Activated CD4-positive, alpha-beta T cell treated with anti-CD3 and anti-CD28 coated beads, Interleukin-2, amount 50 U/mL, for 48 hours (primary cell): Measurements from ENCODE around the gene SETMAR.
"Not testable (repeated sequence)": the region's sequence is repeated elsewhere in the genome, so short reads cannot be mapped to it uniquely, and the experiment has no call there.

Experiments
- DNase-seq, 2 experiments: peaks; one replicate each; pipeline ENCODE4 v3.0.0-alpha.2; 2020

Gene SETMAR

DNA sequence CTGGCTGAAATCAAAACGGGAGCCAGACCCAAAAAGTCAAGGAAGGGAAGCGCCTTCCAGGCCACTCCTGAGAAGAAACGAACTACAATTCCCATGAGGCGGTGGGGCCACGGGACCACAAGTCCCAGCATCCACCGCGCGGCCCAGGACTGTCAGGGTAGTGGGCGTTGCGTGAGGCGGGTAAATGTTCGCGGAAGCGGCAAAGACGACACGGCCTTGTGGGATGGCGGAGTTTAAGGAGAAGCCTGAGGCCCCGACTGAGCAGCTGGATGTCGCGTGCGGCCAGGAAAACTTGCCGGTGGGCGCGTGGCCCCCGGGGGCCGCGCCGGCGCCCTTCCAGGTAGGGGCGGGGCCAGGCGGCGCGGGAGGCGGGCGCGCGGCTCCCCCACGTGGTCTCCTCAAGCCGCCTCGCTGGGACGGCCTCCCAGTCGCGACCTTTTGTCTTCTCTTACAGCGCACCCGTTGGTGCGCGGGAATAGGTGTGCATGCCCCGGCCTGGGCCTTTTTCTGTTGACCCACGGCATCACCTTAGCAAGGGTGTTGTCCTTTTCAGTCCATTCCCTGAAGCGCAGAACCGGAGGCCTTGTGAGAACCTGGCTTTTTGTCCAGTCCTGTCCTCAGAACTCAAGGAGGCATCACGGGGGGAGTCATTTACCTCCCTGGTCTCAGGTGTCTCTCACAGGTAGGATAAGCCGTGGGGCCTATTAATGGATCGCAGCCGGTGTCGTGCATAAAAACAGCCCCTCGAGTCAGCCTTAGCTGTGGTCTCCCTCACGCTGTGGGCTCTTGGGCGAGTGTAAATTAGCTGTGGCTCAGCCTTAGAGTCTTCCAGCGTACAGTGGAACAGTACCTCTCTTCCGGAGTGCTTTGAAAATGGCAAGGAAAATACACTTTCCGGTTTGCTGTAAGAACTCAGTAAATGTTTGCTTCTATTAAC lies at the start of gene SETMAR:
SETMAR (plus strand) TSS at position 183 of the 937 bp plus-strand sequence; CDS start at position 185, 2 bp downstream.
- DNase-seq = peak; percentile 88 to 90

DNA sequence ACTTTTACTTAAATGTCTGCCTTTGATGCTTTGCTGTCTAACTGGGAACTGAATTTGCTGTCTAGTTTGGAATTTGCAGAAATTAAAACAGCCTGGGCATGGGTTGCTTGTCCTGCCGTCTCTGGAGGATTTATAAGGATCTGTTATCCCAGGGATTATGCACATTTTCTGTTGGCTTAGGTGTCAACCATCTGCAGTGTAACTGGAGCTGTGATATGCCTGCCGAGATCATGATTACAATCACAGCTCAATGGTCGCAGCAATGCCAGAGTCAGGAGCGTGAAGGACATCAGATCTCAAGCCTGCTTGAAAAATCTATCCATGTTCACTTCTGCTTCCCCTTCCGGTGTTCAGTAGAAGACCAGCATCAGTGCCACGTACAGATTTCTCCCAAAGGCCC lies 41.8 kb upstream of the SETMAR start:
- DNase-seq = no peak

DNA sequence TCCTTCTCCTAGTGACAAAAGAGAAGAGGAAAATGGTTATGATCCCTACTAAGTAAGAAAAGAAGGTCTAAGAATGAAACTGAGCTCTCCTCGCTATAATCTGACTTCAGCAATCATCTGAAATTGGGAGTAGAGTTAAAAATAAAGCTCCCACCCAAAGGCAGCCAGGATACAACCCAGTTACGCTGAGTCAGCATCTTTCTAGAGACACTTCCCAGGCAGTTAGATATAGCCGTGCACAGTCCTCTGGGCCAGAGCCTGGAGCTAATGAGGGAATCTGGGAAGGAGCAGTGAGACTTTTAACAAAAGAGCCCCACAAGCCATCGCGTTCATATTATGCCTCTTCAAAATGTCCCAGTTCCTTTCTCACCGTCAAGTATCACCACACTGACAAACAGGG lies 39.1 kb upstream of the SETMAR start:
- no peak for DNase-seq

DNA sequence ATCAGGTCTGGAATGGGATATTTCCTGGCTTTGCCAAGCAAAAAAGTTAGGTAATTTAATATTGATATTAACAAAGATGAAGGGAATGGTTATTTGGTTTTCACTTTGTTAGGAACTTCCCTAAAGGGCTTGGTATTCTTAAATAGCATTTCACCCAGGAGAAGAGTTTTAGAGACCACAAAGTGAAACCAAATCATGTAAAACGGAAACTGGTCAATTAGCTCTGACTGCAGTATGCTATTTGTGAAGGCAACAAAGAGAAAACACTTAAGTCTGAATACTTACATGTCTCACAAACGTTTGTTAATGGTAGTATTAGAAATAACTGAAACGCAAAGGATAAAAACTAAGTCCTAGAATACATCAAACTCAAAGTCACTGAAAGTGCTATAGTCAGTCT lies 32.4 kb upstream of the SETMAR start:
- no peak for DNase-seq

DNA sequence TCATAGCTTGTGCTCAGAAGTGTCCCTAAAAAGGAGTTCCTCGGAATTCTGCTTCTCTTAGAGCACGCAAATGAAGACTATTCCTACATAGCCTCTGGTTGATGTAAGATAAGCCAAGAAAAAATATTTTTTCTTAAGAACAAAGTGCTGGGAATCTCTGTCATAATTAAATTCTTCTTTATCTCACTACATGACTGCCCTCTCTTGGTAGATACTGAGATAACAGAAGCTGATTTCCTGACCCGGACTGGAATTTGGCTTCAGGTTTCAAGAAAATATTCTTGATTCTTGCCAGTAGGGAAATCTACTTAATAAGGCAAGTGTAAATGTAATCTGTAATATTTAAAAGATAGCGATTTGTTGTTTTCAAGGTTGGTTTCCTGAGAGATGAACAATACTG lies 31.3 kb upstream of the SETMAR start:
- no peak for DNase-seq

DNA sequence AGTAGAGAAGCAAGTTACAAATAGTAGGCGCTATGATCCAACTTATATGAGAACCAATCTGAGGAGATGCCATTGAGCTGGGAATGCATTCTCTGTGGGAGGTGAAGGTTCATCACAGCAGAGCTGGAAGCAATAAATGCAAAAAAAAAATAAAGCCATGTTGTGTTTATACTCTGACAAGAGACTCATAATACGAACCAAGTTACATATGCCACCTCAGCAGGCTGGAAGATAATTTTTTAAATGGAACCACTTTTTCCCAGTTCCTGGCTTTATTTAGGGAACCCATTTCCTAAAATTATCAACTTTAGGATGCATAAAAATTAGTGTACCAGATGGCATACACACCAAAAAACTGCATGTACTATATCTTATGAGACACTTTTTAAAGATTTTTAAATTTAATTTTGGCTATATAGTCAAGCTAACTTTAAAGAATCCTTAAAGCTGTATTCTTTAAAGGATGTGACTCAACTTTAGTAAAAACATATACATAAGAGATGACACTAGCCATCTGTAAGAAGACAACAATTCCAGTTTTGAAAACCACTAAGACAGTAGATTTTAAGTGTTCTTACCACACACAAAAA lies 23.6 kb upstream of the SETMAR start:
- DNase-seq = no peak

DNA sequence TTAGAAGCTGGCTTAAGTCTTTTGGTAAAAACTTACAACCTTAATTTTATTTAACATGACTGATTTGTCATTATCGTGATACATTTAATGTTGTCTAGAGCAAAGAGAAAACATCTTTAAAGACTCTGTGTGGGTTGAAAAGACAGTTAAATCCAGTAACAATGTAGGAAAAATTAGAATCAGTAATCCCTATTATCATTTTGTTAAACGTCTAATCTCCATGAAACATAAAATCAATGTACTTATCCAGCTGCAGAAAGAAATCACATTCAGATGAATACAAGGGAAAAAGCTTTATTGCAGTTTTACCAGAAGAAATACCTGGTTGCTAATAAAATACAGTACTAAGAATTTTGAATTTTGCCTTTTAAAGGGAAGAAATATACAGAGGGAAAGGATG lies 21.2 kb upstream of the SETMAR start:
- no peak for DNase-seq

DNA sequence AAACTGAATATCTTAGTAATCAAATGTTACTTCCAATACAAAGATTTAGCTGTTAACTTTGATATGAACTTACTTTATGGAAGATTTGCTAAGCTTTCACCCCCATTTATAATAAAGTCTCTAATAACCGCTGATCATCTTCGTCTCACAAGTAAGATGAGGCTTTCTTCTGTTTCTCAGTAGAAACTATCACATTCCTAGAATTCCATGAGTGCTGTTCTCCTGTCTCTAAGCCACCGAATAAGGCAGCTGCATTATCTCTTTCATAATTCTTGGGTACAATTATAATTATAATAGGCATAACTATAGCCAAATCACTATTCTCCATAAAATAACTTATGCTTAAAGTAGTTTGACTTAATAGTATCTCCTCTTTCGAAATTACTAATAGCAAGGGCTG lies 18.3 kb upstream of the SETMAR start:
- DNase-seq = no peak

DNA sequence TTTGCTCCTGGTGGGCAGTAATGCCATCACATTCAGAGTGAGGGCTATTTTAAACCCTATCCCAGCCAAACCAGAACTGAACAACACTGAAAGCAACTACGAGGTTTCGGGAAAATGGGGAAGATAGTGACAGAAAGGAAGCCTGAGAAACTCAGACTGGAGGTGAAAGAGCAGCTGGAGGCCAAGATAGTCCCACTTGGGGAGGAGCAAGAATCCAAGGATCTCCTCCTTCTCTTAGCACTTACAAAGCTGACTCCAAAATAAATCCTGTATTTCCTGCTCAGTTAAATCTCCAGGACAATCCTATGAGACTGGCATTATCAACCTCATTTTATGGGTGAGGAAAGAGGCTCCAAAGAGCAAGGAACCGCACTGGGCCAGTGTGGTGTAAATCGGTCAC lies 14.1 kb upstream of the SETMAR start:
- no peak for DNase-seq

DNA sequence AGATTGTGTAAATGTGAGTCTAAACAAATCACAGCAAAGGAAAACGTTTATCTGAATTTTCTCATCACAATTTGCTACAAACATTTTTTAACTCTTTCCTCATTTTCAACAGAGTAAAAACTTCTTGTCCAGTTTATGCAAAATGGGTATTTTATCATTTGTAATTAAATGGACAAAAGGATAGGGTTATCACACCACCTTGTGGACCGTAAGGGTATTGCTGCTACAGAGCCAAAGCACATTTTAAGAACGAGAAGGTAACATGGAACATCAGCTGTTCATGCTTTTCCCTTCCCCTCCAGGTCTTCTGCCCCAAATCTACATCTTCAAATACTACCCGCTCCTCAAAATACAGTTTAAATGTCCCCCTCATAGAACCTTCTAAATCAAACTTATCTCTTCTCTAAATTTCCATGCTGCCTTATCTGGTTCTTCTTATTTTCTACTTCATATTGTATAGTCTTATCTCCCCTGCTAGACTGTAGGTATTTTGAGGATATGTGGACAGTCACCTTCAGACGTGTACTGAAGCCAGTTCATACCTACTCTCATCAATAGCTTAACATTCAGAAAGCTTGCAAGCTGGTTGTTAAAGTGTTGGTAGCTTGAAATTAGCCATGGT lies 12.8 kb upstream of the SETMAR start:
- DNase-seq = peak; percentile 19 to 26

DNA sequence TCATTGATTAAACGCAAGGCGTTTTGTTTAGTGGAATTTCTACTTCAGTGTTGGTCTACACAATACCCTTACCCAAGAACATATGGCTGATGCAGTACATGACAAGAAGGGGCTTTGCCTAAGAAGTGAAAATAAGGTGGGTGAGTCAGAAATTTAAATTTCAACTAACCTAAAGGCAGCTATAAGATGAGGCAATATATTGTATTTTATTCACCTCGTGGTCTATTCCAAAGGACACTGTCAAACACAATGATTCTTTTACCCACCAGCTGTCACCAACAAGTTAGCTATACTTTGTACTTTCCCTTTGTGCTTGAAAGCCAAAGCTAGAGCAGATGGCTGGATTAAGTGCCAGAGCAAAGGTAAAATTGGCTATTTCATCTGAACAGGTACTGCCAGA lies 10.9 kb upstream of the SETMAR start:
- DNase-seq = no peak

DNA sequence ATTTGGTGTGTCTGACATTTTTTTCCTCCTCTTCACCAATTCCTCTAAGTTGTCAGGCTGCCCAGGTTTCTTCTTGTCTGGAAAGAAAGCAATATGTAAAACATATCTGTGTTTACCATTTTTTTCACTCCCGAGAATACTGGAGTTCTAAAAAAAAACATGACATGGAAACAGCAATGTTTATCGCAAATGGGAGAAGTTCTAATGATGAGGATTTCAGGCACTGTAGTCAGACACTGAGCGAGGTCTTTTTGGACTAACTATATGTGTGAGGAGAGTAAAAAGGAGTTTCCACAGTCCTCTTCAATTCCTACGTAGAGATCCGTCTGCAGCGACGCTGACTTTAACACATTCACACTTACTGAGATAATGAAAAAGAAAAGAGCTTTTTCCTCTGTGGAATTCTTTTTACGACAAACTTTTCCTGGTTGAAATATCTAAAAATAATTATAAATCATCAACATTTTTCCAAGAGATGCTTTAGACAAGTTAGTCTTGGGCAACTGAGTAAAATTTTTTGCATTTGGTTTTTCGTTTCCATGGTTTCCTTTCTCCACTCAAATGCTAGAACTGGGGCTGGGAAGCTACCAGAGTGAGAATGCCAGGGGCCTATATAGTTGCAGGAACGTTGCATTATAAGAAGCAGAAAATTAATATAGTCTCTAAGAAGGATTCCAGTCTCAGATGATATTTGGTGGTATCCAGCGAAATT lies 8.4 kb upstream of the SETMAR start:
- DNase-seq = no peak

DNA sequence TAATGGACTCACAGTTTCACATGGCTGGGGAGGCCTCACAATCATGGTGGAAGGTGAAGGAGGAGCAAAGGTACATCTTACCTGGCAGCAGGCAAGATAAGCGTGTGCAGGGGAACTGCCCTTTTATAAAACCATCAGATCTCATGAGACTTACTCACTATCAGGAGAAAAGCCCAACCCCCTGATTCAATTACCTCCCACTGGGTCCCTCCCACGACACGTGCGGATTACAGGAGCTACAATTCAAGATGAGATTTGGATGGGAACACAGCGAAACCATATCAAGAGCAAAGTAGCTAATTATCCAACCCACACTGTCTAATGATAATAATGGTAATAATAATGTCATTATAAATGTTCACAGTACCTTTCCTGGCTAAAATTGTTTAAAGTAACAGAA lies 6.7 kb upstream of the SETMAR start:
- not testable (repeated sequence) for DNase-seq

DNA sequence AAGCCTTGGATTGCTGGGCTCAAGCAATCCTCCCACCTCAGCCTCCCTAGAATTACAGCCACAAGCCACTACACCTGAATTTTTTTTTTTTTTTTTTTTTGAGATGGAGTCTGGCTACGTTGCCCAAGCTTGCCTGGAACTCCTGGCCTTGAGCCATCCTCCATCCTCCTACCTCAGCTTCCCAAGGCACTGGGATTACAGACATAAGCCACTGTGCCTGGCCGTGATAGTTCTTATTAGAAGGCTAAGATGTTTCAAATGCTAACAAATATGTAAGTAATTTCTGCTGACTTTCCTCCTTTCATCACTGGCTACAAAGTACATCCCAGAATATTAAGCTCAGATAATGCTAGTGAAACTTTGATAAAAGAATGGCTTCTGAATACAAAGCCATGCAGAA lies 5.7 kb upstream of the SETMAR start:
- DNase-seq = no peak

DNA sequence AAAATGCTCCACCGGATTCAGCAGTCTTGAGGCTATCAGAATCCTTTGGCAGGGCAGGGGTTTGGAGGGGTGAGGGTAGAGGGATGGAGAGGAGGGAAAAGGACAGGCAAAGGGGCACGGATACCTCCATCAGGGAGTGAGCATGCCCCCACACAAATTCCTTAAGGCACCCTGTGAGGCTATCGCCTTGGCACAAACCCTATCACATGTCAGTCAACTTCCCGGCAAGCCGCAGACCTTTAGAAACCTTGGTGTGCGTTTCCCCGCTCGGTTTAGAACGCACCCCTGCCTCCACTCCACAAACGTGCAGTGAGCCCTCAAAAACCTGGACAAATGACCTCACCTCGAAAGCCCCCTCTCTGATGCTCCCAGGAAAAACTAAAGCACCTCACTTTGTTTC lies 422 bp upstream of the SETMAR start:
- DNase-seq = peak in 1 of 2 experiments; percentile 6

DNA sequence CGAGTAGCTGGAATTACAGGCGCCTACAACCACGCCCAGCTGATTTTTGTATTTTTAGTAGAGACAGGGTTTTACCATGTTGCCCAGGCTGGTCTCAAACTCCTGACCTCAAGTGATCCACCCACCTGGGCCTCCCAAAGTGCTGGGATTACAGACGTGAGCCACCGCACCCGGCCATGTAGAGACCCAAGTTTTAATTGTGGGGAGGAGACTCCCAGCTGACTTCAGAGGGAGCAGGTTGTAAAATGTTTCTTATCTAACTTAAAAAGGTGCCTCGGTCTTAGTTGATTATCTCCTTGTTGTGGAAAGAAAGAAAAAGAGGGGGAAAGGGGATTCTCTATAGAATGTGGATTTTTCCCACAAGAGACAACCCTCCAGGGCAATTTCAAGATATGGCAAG lies 2.0 kb downstream of the SETMAR start:
- not testable (repeated sequence) for DNase-seq

DNA sequence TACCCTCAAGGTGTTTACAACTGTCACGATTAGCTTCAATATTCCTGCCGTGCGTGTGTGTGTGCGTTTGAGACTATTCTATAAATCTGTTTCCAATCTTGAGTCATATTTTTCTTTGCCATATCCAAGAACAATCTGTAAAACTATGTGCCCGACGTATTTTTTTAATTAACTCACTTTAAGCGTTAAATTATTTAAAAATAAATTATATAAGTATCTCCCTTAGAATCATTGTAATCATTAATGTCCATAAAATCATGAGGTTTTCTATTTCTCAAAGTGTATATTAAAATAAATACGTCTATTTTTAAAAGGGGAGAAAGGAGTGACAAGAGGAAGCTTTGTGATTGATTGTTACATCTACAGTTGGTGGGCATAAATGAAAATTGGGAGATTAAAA lies 2.9 kb downstream of the SETMAR start:
- DNase-seq = no peak

DNA sequence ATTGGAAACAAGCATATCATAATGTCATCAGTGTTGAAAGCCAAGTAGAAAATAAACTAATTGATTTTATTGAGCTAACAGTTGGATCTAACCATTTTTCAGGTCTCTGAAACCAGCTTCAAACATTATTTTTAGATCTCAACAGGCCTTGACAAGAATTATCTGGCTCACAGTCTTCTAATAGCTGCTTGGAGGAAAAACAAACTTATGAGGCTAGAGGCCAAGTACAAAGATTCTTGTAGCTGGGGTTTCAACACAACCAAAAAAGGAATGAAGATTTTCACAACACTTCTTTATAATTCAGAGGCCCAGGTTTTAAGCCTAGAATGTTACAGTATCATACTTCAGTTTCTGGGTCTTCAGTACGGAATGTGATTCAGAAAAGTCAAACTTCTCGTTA lies 3.7 kb downstream of the SETMAR start:
- DNase-seq = no peak

DNA sequence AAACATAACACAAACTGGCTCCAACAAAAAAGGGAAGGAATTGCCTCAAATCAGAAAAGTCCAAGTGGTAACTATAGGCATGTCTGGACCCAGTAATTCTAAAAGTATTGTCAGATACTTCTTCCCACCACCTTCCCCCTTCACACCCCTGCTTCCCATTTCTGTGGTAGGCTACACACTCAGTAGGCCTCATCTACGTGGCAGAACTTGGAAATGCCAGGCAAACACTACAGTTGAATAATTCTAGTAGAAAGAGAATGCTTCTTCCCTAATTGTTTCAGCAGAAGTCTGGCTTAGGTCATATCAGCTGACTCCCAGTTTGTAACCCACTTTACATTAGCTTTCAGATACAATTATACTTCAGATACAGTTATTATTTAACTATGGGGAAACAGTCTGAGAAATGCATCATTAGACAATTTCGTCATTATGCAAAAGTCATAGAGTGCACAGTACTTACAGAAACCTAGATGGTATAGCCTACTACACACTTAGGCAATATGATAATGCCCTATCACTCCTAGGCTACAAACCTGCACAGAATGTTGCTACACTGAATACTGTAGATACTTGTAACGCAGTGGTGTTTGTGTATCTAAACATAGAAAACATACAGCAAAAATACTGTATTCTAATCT lies 6.4 kb downstream of the SETMAR start:
- no peak for DNase-seq

DNA sequence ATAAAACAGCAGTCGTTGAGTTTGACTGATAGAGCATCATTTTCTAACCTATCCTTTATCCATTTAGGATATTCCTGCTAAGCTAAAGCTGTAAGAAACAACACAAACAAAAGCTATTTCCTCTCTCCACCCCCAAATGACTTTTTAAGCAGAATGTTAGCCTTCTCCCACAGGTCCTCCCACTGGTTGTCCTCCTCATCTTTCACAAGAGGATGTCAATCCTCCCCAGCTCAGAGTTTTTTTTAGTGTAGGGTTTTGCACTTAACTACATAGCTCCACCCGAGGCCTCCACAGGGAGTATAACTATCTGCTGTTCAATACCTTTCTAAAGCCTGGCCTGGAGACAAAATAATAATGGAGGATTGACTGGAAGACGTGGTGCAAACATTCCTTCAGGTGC lies 7.8 kb downstream of the SETMAR start:
- no peak for DNase-seq

DNA sequence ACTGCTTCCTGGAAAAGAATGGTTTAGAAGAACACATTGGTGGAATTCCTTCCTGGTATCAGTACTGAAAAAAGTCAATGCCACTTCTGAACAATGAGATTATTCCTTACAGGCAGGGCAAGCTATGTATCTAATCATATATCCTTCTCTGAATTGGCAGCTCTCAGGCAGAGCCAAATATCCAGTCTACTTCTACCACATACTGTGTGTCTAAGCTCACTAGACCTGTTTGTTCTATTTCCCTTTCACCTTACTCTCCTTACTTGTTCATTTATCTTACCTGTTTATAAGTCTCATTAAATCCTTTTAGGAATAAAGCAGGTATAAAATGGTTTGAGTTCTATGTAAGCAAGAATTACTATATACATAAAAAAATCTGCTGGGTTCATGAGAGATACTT lies 8.3 kb downstream of the SETMAR start:
- no peak for DNase-seq

DNA sequence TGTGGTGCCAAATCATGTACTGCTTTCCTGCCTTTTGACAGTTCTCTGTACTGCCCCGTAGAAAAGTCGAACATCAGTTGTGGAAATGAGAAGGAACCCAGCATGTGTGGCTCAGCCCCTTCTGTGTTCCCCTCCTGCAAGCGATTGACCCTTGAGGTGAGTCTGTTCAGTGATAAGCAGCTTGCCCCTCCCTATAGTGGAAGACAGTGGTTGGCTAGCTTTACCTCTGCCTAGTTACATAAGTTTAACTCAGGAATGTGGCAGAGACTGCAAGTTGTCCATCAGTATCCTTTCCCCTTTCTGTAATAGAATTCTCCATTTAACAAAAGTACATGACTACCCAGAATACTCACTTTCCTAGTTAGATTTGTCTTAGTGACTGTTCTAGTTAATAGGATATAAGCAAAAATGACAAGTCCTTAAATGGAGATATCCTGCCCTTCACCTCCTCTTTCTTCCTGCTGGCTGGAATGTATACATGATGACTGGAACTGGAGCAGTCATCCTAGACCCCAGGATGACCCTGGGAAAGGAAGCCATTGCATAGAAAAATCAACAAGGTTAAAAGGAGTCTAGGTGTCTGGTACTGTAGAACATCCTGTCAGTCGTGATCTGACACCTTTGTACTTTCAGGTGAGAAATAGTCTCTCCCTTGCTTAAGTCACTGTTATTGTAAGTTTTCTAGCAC lies 10.6 kb downstream of the SETMAR start:
- no peak for DNase-seq
